ENCODE data around the gene PTPN21. TPM values are rescaled to one million over a fixed set of nuclear protein-coding genes. Genes with fewer than 3 reads are reported as not detected.
A peak's percentile ranks its signal among the peaks of the same experiment; 100 is the strongest.

Gene PTPN21
- total and polyA plus RNA-seq, 2 of the 13 experiments (the other 11 are each of a cell fraction or from before 2014, with no cell fraction given): 2.0 to 3.7 TPM

- TF ChIP-seq POLR2AphosphoS2 (IDR thresholded peaks at IDR 0.05; ENCODE audit: low read depth, low read length) (no peak), ZNF672 (CRISPR knock-in tag; IDR thresholded peaks at IDR 0.05) (peak; percentile 86), SALL2 (CRISPR knock-in tag; IDR thresholded peaks at IDR 0.05) (peak; percentile 92; the same call in 1 of the 2 replicates), ZBTB1 (CRISPR knock-in tag; IDR thresholded peaks at IDR 0.05; ENCODE audit: borderline replicate concordance) (peak; percentile 11; the same call in 1 of the 2 replicates), SMYD3 (CRISPR knock-in tag; IDR thresholded peaks at IDR 0.05) (no peak), ZNF30 (CRISPR knock-in tag; IDR thresholded peaks at IDR 0.05) (no peak), NAIF1 (CRISPR knock-in tag; IDR thresholded peaks at IDR 0.05; ENCODE audit: borderline replicate concordance) (peak; percentile 96), MAZ (IDR thresholded peaks at IDR 0.05; ENCODE audit: borderline replicate concordance, low read depth, low read length) (peak; percentile 30; the same call in 1 of the 2 replicates), MAZ (CRISPR knock-in tag; IDR thresholded peaks at IDR 0.05; ENCODE audit: low read depth) (peak; percentile 96), ZNF3 (CRISPR knock-in tag; IDR thresholded peaks at IDR 0.05) (no peak), DPF2 (CRISPR knock-in tag; IDR thresholded peaks at IDR 0.05; ENCODE audit: borderline replicate concordance, low read depth) (no peak), GTF3A (CRISPR knock-in tag; conservative IDR thresholded peaks at IDR 0.05) (0 out of 2 replicates have a peak, but pooled peaks have one; percentile 69), KMT2A (CRISPR knock-in tag; IDR thresholded peaks at IDR 0.05) (peak; percentile 94), ZNF101 (CRISPR knock-in tag; IDR thresholded peaks at IDR 0.05; ENCODE audit: borderline replicate concordance, low read depth) (peak; percentile 85; the same call in 1 of the 2 replicates), FOSL1 (CRISPR knock-in tag; IDR thresholded peaks at IDR 0.05; ENCODE audit: borderline replicate concordance) (no peak), ATF5 (CRISPR knock-in tag; IDR thresholded peaks at IDR 0.05; ENCODE audit: low read depth) (no peak), NCOA2 (CRISPR knock-in tag; IDR thresholded peaks at IDR 0.05) (no peak), ZNF792 (CRISPR knock-in tag; IDR thresholded peaks at IDR 0.05) (peak; percentile 17; the same call in 1 of the 2 replicates), ZNF724P (CRISPR knock-in tag; IDR thresholded peaks at IDR 0.05; ENCODE audit: borderline replicate concordance) (peak; percentile 68; the same call in 1 of the 2 replicates), CBX5 (CRISPR knock-in tag; IDR thresholded peaks at IDR 0.05; ENCODE audit: borderline replicate concordance) (peak; percentile 53; the same call in 1 of the 2 replicates), ZNF574 (CRISPR knock-in tag; IDR thresholded peaks at IDR 0.05) (peak; percentile 78; the same call in 1 of the 2 replicates), ZNF18 (CRISPR knock-in tag; IDR thresholded peaks at IDR 0.05; ENCODE audit: insufficient replicate concordance) (no peak), GATAD2A (CRISPR knock-in tag; IDR thresholded peaks at IDR 0.05) (no peak)
These were observed 8.3 kb upstream of the PTPN21 start, which contains the start of gene ZC3H14 (continued) for GRCh38 chr14:88562831-88563686.
